Coronary artery (tissue), 2 donors: ENCODE data around the gene TPD52L1.

Experiments used
- DNase-seq: peaks from one replicate; pipeline ENCODE4 v3.0.0-alpha.2; 2017; ENCODE audit warnings: low spot score
- H3K27ac ChIP-seq, 2 donors: fragments of 200-600 bp; sonication (generic); one replicate each; pipeline ENCODE4 v1.5.1; 2016 to 2019
- H3K4me3 ChIP-seq: fragments of 200-600 bp; sonication (generic); 2 replicates; pipeline ENCODE4 v1.5.1; 2016; ENCODE audit warnings: mild to moderate bottlenecking, moderate library complexity
- CTCF ChIP-seq: fragments of 200-600 bp; sonication (generic); IDR thresholded peaks from one replicate; pipeline ENCODE4 v1.5.1; 2019; ENCODE audit warnings: antibody characterized with exemption

The TPD52L1 gene

GRCh38 chr6:125165776-125166175 is 12.2 kb downstream of the TPD52L1 start:
- no peak for DNase-seq
- no peak for TF ChIP-seq CTCF
- Histone ChIP-seq H3K27ac (peak overlapping the region in 1 of 2 donors; percentile 9), H3K4me3 (no peak overlapping the region)

GRCh38 chr6:125166711-125167110 is 13.1 kb downstream of the TPD52L1 start:
- TF ChIP-seq CTCF: no peak
- Histone ChIP-seq H3K27ac (no peak overlapping the region), H3K4me3 (no peak overlapping the region)
- no peak for DNase-seq

GRCh38 chr6:125167579-125167978 is 14.0 kb downstream of the TPD52L1 start:
- no peak overlapping the region for H3K4me3 ChIP-seq
- no peak for TF ChIP-seq CTCF
- H3K27ac ChIP-seq: no peak overlapping the region
- DNase-seq: no peak

- no peak for DNase-seq
- peak overlapping the region; percentile 44 to 63 for H3K27ac ChIP-seq
- no peak overlapping the region for H3K4me3 ChIP-seq
- TF ChIP-seq CTCF: no peak
Measured at GRCh38 chr6:125169058-125169457, 15.5 kb downstream of the TPD52L1 start.

GRCh38 chr6:125169522-125169921 is 15.9 kb downstream of the TPD52L1 start:
- TF ChIP-seq CTCF: no peak
- no peak for DNase-seq
- no peak overlapping the region for H3K4me3 ChIP-seq
- peak overlapping the region; percentile 31 to 63 for H3K27ac ChIP-seq

- Histone ChIP-seq H3K4me3 (no peak overlapping the region), H3K27ac (no peak overlapping the region)
- no peak for DNase-seq
- no peak for TF ChIP-seq CTCF
Measured at GRCh38 chr6:125170376-125170775, 16.8 kb downstream of the TPD52L1 start.

GRCh38 chr6:125173341-125174095 is 19.9 kb downstream of the TPD52L1 start:
- TF ChIP-seq CTCF: no peak
- H3K27ac ChIP-seq: no peak overlapping the region
- no peak for DNase-seq
- no peak overlapping the region for H3K4me3 ChIP-seq
